NCI-H1105 treated with DMSO at 0.1 percent for 48 hours (cell line): ENCODE data around the gene KPNB1.
A peak's percentile ranks its signal among the peaks of the same experiment; 100 is the strongest.
"Not testable (repeated sequence)": the region's sequence is repeated elsewhere in the genome, so short reads cannot be mapped to it uniquely, and the experiment has no call there.

ENCODE experiments used
- DNase-seq: peaks from one replicate; lab custom pipeline; 2025; lab: John Stamatoyannopoulos, UW

The KPNB1 gene

DNA sequence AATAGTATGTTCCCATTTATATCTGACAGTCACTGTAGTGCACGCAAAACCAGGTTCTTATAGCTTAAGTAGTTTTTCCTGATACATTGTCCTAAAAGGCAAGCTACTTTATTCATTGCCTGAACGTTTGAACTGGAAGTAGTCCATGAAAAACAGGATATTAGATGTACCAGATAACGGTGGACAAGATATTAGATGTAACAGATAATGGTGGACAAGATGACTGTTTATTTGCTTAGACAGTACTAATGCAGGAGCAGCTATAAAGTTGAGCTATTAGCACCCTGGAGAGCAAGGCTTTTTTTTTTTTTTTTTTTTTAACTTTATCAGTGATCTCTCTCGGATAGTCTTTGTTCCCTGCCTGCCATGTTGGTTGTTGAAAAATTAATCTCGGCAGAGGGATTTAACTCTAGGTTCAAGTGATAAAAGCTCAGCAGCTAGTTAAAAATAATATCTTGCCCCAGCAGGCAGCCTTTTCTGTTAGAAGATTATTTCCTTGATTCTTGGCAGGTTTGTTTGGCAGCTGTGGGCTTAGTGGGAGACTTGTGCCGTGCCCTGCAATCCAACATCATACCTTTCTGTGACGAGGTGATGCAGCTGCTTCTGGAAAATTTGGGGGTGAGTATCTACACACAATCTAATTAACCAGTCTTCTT, 26.9 kb downstream of the KPNB1 start:
- no peak for DNase-seq

DNA sequence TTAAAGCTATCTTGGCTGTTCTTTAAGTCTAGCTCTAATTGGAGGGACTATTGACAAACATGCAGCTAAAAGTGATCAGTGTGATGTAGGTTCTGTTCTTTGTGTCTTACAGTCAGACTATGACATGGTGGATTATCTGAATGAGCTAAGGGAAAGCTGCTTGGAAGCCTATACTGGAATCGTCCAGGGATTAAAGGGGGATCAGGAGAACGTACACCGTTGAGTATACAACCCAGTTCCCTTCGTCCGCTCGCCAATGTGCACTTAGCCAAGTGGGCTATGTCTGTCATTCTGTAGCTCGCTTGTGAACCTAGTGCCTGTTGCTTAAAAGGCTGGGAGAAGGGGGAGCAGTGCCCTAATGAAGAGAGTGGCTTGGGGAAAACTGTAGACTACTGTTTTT, 28.5 kb downstream of the KPNB1 start:
- no peak for DNase-seq

DNA sequence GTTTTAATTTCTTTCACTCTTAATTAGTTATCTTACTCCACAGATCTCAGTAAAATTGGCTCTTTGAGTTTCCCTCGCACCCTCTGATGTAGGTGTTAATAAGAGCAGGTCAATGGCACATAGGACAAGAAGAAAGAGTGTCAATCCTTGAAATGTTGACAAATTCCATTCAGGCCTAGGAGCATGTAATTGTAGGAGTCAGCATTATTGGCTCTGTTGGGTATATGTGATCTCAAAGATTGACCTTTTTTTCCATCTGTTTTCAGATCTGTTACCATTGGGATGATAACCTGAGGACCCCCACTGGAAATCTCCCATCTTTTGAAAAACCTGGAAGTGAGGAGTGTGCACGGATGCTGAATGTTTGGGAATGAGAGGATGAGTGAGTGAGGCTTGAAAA, 32.4 kb downstream of the KPNB1 start:
- DNase-seq, result no peak

- DNase-seq, result not testable (repeated sequence)
Observed at GRCh38 chr17:47682727-47683126, 33.0 kb downstream of the KPNB1 start.

- no peak for DNase-seq
Observed at GRCh38 chr17:47684025-47684424, 34.3 kb downstream of the KPNB1 start.

DNA sequence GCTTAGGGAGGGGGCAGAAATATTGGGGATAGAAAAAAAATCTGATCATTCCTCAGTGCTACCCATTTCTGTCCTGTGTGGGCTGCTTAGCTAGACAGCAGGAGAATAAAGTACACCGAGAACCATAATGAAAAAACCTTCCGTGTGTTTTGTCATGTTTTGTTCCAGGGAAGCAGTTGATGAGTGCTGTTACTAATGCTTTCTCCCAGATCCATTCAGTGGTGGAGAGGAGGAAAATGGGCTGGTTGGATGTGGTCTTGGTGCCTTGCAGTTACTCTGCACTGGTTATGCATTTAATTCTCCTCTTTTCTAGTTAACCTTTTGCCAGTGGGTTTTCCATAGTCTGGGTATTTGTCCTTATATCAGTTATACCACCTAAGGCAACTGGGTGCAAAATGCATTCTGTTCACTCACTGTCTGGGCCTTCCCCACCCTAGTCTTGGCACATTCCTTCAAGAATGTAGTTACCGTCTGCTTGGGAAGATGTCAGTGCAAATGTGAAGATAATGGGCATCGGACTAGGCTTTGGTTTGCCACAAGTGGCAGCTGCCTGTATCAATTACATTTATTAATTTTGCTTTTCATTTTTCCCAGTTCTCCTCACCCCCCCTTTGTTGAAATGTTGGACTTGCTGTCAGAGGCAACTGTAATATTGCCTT, 34.9 kb downstream of the KPNB1 start:
- DNase-seq, result no peak

DNA sequence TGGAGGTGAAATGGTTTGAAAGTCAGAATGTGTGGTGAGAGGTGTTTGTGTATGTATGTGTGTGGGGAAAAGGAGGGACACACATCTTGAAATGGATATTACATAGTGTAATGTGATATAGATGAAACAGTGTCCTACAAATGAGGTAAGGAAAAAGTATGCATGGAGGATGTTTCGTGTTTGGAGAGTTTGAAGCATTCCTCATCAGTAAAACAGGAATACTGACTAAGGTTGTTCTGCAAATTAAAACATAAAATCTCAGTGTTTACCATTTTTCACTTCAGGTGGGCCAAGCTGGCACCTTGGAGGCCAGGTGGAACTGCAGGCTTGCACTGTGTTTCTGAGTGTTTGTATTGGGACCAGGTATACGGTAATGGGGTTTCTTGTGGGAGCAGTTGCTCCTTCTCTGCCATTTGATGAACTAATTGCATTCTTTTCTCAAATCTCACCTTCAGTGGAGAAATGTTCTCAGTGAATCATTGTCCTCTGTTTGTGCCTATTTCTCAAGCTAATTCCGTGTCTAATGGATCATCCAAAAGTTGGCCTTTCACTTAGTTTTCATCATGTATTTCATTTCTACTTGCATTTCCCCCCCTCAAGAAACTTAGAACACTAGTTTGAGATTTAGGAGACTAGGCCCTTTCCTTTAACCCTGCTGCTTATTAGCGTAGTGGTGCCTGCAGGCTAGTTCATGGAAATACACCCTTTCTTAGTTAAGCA, 36.0 kb downstream of the KPNB1 start:
- DNase-seq, result no peak

- DNase-seq, result no peak
Observed at GRCh38 chr17:47686276-47686635, 36.5 kb downstream of the KPNB1 start.

DNA sequence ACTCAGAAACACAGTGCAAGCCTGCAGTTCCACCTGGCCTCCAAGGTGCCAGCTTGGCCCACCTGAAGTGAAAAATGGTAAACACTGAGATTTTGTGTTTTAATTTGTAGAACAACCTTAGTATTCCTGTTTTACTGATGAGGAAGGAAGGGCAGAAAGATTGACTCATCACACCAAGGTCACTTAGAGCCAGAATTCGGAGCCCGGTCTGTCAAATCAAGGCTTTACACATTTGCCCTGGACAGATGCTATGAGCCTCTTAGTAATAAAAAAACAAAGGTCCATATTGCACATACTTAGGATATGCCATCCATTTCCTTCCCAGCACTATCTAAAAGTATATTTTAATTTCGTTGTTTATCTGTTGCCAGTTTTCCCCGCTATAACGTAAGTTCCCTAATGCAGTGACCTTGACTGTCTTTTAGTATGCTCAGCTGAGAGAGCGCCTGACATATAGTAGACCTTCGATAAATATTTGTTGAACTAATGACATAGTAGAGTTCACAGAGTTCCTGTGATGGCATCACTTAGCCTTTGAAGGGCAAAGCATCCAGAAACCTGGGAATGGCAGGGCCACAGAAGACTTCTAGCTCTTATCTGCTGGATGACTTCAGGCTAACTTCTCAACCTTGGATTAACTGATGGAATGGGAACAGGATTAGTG, 37.1 kb downstream of the KPNB1 start:
- no peak for DNase-seq

- DNase-seq, result no peak
Observed at GRCh38 chr17:47687328-47687690, 37.6 kb downstream of the KPNB1 start.

DNA sequence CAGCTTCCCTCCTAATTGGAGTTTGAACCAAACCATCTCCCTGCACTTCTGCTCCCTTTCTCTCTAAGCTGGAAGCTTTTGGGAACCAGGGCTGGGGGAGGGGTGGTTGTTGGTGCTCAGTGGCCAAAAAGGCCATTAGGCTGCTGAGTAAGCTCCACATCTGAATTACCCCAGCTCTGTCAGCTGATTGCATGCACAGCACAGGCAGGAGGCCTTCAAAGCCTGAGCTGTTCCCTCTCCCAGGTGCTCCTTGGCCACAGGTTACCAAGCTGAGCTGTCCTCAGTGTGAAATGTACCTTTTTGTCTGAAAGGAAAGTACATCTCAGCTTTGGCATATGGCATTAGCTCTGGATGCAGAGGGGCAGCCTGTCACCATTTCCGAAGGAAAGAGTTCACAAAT, 38.0 kb downstream of the KPNB1 start:
- no peak for DNase-seq

- DNase-seq, result no peak
Observed at GRCh38 chr17:47690121-47690520, 40.4 kb downstream of the KPNB1 start.

DNA sequence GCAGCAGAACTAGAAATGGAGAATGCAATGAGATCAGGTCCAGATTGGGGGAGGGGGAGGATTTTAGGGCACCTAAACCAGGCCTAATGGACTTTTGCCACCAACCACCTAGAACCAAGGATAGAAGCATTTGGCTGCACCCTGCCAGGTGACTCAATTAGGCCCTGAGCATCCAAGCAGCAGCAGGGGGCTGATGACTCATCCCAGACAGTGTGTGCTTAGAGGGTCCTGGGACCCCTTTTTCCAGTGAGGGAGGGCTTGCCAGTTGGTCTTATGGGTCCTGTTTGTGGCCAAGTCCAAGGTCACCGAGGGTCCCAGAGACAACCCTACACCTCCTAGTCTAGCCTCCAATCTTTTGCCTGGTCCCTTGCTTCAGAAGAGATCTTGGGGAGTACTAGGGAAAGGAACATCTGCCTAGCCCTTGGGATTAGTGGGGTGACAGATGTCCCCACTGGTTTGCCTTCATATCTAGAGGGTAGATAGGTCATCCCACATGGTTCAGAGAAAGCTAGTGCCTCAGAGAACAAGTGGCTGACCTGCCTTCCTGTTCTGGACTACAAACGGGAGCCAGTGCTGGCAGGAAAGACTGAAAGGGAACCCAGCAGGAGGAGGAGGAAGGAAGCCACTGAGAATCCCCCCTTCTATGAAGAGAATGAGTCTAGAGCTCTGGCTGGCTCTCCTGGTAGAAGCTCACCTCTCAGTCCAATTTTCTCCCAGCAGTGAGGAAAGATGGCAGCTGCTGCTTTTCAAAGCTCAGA, 42.6 kb downstream of the KPNB1 start:
- no peak for DNase-seq

DNA sequence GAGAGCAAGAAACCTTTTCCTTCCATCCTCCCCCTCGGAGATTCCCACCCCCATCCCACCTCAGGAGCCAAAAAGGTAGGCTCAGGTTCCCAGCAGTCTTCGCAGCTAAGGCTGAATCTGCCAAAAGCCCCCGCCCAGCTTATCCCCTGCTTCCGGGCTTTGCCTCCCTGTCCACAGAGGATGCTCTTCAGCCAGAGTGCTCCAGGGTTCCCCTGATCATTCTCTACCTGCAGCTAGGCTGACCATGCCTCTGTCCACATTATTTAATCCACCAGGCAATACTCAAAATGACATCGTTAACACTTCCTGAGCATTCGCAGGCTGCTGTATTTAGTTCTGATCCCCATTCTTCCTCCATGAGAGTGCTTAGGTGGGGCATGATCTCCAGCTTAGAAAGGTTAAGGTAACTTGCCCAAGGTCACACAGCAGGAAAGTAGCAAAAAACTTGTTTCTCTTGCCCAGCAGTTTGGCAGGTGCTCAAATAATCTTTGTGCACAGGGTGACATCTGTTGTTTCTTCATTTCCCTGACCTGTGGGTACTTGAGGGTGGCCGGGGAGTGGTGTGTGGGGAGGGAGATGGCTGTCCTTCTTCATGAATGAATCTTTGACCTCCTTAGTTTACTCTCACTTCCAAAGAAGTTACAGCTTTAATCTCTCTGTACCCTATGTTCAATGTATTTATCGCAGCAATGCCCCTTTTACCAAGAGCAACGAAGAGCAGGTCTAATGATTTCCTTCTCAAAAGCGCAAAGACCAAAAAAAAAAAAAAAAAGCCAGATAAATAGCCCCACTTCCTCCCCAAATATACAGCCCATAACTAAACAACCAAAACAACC, 43.4 kb downstream of the KPNB1 start:
- no peak for DNase-seq

- DNase-seq, result peak; percentile 35
Observed at GRCh38 chr17:47693731-47694580, 44.2 kb downstream of the KPNB1 start, which contains the start of gene TBKBP1. TBKBP1 (plus strand) TSS chr17:47694161; CDS start chr17:47696113, 1,952 bp downstream.

DNA sequence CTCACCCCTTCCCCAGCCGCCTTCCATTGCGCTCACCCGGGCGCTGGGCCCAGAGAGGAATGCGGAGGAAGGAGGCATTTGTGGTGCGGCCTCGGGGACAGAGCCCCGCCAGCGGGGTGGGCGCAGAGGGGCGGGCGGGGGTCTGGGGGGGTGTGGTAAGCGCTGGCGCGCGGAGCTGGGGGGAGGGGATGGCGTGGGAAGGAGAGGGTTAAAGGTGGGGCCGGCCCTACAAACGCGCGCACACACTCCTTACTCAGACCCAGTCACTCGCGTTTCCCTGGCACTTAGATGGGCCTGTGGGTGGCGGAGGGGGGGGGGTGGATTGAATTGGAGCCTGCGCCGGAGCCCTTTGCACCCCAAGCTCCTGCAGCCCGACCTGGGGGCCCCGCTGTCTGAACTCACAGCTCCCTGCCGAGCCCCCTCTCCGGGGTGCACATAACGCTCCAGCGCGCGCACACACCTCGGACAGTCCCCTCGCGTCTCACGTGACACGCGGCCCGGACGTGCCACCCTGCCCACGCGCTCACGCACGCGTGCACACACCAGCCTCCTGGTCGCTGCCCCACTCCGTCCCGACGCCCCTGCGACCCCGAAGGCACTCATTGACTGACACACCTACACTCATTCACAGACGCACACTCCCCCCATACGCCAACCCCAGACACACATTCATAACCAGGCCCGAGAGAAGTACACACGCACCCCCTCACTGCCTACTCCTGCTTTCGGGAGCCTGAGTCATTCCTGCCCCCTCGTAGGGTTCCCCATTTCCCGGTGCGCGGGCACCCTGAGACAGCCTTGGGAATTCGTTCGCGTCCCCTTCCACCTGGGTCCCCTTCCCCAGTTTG, 45.1 kb downstream of the KPNB1 start:
- DNase-seq, result peak; percentile 26

DNA sequence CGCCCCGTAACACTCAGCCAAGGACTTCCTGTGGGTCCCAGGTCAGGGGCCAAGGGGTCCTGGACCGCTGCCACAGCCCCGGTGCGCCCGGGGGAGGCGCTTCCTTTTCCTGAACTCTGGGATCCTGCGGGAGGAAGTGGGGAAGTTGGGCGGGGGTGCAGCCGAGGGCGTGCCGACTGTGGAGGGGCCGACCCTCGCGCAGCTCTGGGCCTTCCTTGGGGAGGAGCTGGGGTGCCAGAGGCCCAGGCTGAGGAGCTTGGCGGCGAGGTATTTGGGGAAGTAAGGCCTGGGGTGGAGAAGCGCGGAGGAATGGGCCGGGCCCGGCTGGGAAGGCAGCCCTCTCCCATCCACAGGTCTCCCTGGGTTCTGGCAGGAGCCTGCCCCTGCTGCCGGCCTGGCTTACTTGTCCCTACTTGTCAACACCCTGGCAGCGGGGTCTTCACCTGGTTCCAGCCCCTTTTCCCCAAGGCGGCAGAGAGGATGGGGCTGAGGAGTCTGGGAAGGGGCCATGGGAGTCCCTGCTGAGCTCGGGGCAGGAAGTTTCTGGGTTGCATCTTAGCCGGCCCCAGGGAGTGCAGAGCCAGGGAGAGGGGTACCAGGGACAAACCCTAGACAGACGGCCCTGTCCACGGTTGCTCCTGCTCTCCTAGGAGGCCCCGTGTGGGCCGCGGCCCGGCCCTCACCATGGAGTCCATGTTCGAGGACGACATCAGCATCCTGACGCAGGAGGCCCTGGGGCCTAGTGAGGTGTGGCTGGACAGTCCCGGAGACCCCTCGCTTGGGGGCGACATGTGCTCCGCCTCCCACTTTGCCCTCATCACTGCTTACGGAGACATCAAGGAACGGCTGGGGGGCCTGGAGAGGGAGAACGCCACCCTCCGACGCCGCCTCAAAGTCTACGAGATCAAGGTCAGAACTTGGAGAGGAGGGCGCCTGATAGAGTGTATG, 46.0 kb downstream of the KPNB1 start:
- no peak for DNase-seq
